DND-41 (cell line): Measurements from ENCODE around the gene PHKB.

Experiments
- ATAC-seq: fragments of 200-7000 bp; cut with Tn5 transposase; 3 replicates; pipeline ENCODE4 v1.9.1; 2021; ENCODE audit warnings: low read depth; ENCODE audit not compliant: insufficient read depth
- DNase-seq: peaks from one replicate; pipeline ENCODE4 v3.0.0-alpha.2; 2020
- H2AFZ ChIP-seq: 2 replicates; pipeline ENCODE4 v1.6.0; 2012; ENCODE audit warnings: low read depth, low read length
- H3K27ac ChIP-seq: 2 replicates; pipeline ENCODE4 v1.5.1; 2012; ENCODE audit warnings: low read length, inconsistent platforms
- H3K27me3 ChIP-seq: fragments of 200-600 bp; sonication (generic); 2 replicates; pipeline ENCODE4 v1.6.0; 2012; ENCODE audit warnings: low read length, mild to moderate bottlenecking, inconsistent platforms; ENCODE audit not compliant: insufficient read depth, poor library complexity
- H3K36me3 ChIP-seq: 2 replicates; pipeline ENCODE4 v1.5.1; 2012; ENCODE audit warnings: low read length, inconsistent platforms; ENCODE audit not compliant: insufficient read depth
- H3K4me1 ChIP-seq: 2 replicates; pipeline ENCODE4 v1.5.1; 2012; ENCODE audit warnings: mild to moderate bottlenecking, low read length; ENCODE audit not compliant: insufficient read depth
- H3K4me2 ChIP-seq: 2 replicates; pipeline ENCODE4 v1.6.0; 2012; ENCODE audit warnings: mild to moderate bottlenecking, moderate library complexity, low read length, inconsistent platforms; ENCODE audit not compliant: insufficient read depth
- H3K4me3 ChIP-seq, 2 experiments: fragments of 200-600 bp in 1 of 2; shearing (Covaris generic) in 1 of 2; 2 replicates each; pipeline ENCODE4 v1.5.1; 2012 to 2016; ENCODE audit warnings: inconsistent platforms in 2 of 2, low read length in 2 of 2, mild to moderate bottlenecking in 2 of 2, low read depth in 1 of 2, moderate library complexity in 1 of 2
- H3K79me2 ChIP-seq: 2 replicates; pipeline ENCODE4 v1.6.0; 2012; ENCODE audit warnings: low read length, inconsistent platforms; ENCODE audit not compliant: insufficient read depth
- H3K9ac ChIP-seq: 2 replicates; pipeline ENCODE4 v1.6.0; 2012; ENCODE audit warnings: low read depth, mild to moderate bottlenecking, inconsistent platforms, low read length, moderate library complexity
- H3K9me3 ChIP-seq: 2 replicates; pipeline ENCODE4 v1.5.1; 2012; ENCODE audit warnings: low read length, moderate library complexity, mild to moderate bottlenecking, inconsistent platforms; ENCODE audit not compliant: insufficient read depth, severe bottlenecking
- H4K20me1 ChIP-seq: 2 replicates; pipeline ENCODE4 v1.6.0; 2012; ENCODE audit warnings: low read length; ENCODE audit not compliant: insufficient read depth
- CTCF ChIP-seq: IDR thresholded peaks from 2 replicates; pipeline ENCODE4 v1.5.1; 2012; ENCODE audit warnings: borderline replicate concordance, low read length, moderate library complexity, mild to moderate bottlenecking; ENCODE audit not compliant: poor library complexity, severe bottlenecking; ENCODE audit errors: extremely low read depth
- EZH2 ChIP-seq: IDR thresholded peaks from 3 replicates; pipeline ENCODE4 v1.6.1; 2012; ENCODE audit warnings: borderline replicate concordance, low read depth, mild to moderate bottlenecking, moderate library complexity, low read length, inconsistent platforms; ENCODE audit not compliant: severe bottlenecking

PHKB gene

GRCh38 chr16:47721006-47721637 is 260.0 kb downstream of the PHKB start:
- H3K27me3 ChIP-seq = no peaks in the 10 kb centered on the region
- no peak for DNase-seq
- H2AFZ ChIP-seq = no peak overlapping the region
- no peaks in the 10 kb centered on the region for H3K9me3 ChIP-seq
- H4K20me1 ChIP-seq = no peaks in the 10 kb centered on the region
- H3K36me3 ChIP-seq = no peaks in the 10 kb centered on the region
- H3K4me3 ChIP-seq = no peak overlapping the region
- H3K9ac ChIP-seq = no peak overlapping the region
- no peak overlapping the region for H3K4me2 ChIP-seq
- TF ChIP-seq EZH2 (no peak), CTCF (no peak)
- H3K79me2 ChIP-seq = no peaks in the 10 kb centered on the region
- no peak for ATAC-seq
- no peak overlapping the region for H3K27ac ChIP-seq
- H3K4me1 ChIP-seq = no peaks in the 10 kb centered on the region

DNA sequence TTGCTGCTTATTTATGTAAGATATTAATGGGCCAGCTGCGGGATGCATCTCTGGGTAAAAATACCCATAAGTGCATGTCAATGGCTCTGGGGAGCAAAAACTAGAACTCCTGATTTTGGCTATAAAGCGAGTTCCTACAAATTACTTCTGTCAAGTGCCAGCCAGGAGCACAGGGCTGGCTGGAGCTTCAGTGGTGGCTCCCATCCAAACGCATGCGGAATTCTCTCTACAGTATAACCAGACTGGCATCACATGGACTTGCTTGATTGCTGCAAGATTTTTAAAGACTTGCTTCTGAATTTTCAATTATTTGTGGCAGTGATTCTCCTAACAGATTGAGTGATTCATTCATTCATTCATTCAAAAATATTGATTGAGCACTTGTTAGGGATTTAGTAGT is 260.9 kb downstream of the PHKB start:
- Histone ChIP-seq H3K27ac (no peak overlapping the region), H2AFZ (no peak overlapping the region), H3K36me3 (no peaks in the 10 kb centered on the region), H4K20me1 (no peaks in the 10 kb centered on the region), H3K27me3 (no peaks in the 10 kb centered on the region), H3K4me3 (no peak overlapping the region), H3K9ac (no peak overlapping the region), H3K4me2 (no peak overlapping the region), H3K4me1 (no peaks in the 10 kb centered on the region), H3K79me2 (no peaks in the 10 kb centered on the region), H3K9me3 (no peaks in the 10 kb centered on the region)
- no peak for DNase-seq
- TF ChIP-seq EZH2 = no peak
- TF ChIP-seq CTCF = no peak
- no peak for ATAC-seq

- Histone ChIP-seq H3K27me3 (no peaks in the 10 kb centered on the region), H4K20me1 (no peaks in the 10 kb centered on the region), H3K4me1 (no peaks in the 10 kb centered on the region), H3K79me2 (no peaks in the 10 kb centered on the region), H3K36me3 (no peaks in the 10 kb centered on the region), H3K4me2 (no peak overlapping the region), H3K27ac (no peak overlapping the region), H3K4me3 (no peak overlapping the region), H3K9ac (no peak overlapping the region), H2AFZ (no peak overlapping the region), H3K9me3 (no peaks in the 10 kb centered on the region)
- no peak for DNase-seq
- TF ChIP-seq EZH2 (no peak), CTCF (no peak)
- no peak for ATAC-seq
Measured at GRCh38 chr16:47724115-47724785, 263.1 kb downstream of the PHKB start.
